Measurements from ENCODE around the gene PDE7B.

PDE7B gene

DNA sequence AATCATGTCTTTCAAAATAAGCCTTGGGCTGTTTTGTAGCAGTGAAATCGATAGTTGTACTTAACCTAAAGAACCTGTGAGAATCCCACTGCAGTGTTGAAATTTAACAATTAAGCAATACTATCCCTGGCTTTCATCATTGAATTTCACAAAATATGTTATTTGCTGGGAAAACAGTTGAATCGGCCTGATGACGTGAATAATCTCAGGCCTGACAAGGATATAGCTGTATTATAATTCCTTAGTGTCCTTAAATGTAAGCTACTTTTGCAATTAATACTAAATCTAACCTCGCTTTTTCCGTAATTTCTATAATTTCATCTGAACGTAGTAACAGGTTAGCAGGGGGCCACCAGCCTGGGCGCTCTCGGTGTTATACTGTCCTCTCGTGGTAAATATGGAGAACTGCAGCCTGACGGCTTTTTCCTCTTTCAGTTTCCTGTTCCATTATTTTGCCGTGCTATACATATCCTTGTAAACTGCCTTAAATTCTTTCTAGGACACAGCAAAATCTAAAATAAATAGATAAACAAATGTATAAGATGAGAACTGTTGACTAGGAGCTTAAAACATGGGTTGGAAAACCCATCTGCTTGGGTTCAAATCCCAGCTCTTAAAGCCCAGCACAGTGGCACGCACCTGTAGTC is 374.6 kb downstream of the PDE7B start:
- peak; percentile 65 for DNase-seq (ENCODE audit: low spot score)
- FAIRE-seq, result no peak

GRCh38 chr6:136226674-136227377 is 375.3 kb downstream of the PDE7B start:
- no peak for FAIRE-seq
- DNase-seq (ENCODE audit: low spot score), result no peak

DNA sequence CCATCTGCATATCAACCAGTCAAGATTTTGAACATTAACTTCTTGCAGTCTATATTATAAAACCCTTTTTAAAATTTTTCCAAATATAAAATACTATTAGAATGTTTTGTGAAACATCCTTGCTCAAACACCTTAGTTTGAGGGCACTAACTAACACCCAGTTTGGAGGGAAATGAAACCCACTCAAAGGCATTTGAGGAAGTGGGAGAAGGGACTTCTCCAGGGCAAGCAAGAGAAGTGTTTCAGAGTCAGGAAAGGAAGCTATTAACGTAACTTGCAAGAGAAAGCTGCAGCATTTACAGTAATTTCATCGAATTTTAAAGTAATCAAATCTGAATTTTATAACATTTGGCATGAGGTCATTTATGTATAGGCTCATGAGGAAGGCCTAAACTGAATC is 377.3 kb downstream of the PDE7B start:
- DNase-seq (ENCODE audit: low spot score) (no peak), FAIRE-seq (no peak)

- DNase-seq (ENCODE audit: low spot score) (no peak), FAIRE-seq (no peak)
These were observed 378.8 kb downstream of the PDE7B start for GRCh38 chr6:136230219-136230853.

- FAIRE-seq (no peak), DNase-seq (ENCODE audit: low spot score) (no peak)
These were observed 381.2 kb downstream of the PDE7B start for GRCh38 chr6:136232701-136233100.

DNA sequence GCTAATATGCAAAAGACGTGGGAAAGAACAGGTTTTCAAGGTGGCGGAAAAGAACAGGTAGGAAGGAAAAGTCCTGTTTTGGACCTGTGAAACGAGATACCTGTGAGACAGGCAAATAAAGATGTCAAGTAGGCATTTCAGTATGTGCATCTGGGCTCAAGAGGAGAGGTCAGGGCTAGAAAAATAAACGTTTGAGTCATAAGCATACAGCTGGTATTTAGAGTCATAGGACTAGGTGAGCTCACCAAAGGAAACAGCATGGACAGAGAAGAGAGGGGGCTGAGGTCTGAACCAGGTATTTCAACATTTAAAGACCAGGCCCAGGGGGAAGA is 383.7 kb downstream of the PDE7B start:
- DNase-seq (ENCODE audit: low spot score), result no peak
- FAIRE-seq, result no peak

- FAIRE-seq (no peak), DNase-seq (ENCODE audit: low spot score) (no peak)
These were observed 385.2 kb downstream of the PDE7B start for GRCh38 chr6:136236466-136237293.

DNA sequence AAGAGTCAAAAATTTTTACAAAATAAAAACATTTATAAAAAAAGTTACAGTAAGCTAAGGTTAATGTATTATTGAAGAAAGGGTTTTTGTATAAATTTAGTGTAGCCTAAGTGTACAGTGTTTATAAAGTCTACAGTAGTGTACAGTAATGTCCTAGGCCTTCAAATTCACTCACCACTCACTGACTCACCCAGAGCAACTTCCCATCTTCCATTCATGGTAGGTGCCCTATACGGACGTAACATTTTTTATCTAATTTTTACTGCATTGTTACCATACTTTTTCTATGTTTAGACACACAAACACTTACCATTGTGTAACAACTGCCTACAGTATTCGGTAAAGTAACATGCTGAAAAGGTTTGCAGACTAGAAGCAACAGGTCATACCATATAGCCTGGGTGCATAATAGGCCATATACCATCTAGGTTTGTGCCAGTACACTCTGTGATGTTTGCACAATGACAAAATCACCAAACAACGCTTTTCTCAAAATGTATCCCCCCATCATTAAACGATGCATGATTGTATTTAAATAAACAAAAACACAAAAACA is 392.6 kb downstream of the PDE7B start:
- DNase-seq (ENCODE audit: low spot score) (no peak), FAIRE-seq (no peak)
